AG08395 (cell line): ENCODE data around the gene USF3.

Experiments used
- DNase-seq: peaks from one replicate; pipeline ENCODE4 v3.0.0; 2012; ENCODE audit warnings: mixed read lengths, low spot score

The USF3 gene, protein sequence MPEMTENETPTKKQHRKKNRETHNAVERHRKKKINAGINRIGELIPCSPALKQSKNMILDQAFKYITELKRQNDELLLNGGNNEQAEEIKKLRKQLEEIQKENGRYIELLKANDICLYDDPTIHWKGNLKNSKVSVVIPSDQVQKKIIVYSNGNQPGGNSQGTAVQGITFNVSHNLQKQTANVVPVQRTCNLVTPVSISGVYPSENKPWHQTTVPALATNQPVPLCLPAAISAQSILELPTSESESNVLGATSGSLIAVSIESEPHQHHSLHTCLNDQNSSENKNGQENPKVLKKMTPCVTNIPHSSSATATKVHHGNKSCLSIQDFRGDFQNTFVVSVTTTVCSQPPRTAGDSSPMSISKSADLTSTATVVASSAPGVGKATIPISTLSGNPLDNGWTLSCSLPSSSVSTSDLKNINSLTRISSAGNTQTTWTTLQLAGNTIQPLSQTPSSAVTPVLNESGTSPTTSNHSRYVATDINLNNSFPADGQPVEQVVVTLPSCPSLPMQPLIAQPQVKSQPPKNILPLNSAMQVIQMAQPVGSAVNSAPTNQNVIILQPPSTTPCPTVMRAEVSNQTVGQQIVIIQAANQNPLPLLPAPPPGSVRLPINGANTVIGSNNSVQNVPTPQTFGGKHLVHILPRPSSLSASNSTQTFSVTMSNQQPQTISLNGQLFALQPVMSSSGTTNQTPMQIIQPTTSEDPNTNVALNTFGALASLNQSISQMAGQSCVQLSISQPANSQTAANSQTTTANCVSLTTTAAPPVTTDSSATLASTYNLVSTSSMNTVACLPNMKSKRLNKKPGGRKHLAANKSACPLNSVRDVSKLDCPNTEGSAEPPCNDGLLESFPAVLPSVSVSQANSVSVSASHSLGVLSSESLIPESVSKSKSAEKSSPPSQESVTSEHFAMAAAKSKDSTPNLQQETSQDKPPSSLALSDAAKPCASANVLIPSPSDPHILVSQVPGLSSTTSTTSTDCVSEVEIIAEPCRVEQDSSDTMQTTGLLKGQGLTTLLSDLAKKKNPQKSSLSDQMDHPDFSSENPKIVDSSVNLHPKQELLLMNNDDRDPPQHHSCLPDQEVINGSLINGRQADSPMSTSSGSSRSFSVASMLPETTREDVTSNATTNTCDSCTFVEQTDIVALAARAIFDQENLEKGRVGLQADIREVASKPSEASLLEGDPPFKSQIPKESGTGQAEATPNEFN (N-terminal part only)

DNA sequence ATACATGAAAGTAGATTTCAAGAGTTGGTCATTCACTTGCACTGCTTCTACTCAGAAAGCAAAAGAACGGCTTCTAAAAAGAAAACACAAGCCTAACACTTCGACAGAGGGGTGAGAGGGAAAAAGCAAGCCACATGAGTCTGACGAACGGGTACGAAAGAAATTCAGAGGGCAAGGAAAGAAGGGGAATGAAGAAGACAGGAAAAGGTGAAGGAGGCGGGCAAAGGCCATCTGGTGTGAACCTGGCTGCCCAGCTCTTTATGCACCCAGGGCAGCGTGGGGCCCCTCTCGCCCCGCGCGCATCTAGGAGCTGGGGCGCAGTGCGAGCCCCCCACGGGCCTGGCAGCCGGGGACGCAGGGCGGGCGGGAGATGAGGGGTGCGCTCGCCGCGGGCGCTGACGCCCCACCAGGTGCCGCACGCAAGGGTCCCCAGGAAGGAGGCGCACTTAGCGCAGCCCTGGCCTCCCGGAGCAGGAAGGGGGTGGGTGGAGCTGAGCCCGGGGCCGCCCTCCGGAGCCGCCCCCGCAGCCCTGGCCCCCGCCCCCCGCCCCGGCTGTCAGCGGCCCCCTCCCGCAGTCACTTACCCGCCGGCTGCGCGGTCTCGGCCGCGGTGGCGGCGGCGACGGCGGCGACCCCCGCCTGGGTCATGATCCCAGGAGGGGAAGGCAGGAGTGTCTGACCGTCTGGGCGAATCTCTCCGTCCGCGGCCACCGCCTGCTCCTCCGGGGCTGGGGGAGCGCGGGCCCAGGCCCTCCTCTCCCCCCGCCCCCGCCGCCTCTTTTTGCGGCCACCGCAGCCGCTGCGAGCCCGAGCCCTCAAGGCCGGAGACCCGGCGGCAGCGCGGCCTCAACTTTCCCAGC lies at the start of gene USF3:
Gene USF3 (minus strand): TSS at position 857 of the 860 bp plus-strand sequence. CDS start 21,764 bp downstream, outside the sequence.
- peak; percentile 88 for DNase-seq

DNA sequence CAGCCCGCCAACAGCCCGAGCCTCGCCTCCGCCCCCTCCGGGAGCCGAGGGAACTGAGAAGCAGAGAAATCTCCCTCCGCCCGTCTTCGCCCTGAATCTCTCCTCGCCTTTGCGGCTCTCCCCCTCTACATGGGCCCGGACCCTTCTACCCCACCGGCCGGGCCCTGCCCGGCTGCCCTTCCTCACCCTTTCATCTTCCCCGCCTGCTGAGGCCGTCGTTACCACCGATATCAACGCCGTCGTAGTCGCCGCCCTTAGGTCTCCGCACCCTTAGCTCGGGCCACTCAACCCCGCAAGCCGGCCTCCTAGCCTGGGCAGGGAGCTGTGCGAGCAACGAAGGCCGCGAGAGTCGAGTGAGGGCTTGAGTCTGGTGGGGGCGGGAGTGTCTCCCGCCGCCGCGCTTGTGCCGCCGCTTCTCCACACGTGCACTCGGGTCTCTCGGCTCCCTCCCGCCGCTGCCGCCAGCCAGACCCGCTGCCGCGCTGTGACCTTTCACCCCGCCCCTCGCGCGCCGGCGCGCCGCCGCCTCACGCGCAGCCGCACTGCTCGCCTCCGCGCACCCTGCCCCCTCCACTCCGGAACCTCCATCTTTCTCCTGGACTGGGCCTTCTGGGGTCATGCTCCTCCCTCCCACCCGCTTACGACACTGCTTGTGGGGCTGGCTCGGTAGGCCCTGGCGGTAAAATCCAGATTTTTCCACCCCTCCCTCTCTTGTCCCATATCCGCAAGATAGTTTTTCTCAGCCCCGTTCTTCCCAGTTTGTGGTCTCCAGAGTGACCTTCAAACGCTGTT lies 49.5 kb upstream of the USF3 start, which contains the start of gene NAA50:
Gene NAA50 (minus strand): TSS at position 494 of the 792 bp plus-strand sequence. CDS start 300 bp downstream, at position 194.
- peak; percentile 95 for DNase-seq

DNA sequence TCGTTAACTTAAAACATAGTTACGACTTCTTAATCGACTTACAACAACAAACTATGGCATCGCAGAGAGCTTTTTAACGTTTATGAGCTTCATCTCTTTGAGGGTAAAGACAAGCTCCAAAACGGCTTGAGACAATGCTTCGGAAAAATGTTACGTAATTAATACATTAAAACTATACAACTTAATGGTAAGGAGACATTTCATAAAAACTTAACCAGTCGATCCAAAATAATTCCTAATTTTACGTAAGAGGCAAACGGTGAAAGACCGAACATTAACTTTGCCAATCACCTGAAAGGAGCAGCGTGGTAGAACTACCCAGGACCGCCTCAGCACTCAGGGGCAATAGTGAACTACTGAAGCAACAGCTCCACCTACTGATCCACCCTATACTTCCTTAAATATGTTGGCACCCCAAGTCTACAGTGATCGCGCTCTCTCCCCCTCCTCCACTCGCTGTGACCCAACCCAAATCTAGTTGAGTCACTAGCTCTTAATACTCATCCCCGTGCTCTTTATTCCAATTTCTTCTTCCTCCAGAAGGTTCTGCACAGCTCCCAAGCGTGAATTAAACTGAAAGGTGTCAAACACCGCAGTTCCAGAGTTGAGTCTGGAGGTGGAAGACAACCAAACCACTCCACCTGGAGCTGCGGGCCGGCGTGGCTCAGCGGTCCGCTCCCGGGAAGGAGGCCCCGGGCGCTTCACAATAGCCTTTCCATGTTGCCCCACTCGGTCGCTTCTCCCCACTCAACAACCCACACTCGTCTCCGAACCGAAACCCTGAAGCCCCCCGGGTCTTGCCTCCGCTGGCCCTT lies 48.7 kb upstream of the USF3 start:
- peak; percentile 87 for DNase-seq

DNA sequence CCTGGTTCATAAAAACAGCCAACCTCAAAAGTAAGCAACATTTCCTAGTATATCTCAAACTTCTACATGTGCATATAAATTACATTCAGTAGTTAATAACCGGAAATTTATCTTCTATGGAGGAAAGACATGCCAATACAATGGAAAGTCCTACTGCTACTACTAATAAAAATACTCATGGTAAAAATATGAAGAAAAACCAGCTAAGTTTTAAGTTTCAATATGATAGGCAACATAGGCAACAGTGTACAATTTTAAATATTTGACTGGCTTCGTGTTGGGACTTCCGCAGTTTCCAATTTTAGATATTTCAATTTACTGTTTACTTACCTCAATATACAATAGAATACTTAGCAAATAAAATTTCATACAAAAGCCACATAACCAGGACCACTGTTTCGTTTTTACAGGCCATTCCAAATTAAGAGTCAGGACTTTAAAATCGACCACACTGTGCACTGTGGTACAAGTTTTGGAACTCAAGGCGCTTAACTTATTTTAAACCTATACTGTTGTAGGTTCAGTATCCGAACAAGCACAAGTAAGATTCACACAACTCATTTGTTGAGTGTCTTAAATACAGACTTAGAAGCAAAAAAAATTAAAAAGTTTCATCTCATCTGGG lies 46.7 kb upstream of the USF3 start:
- DNase-seq: no peak

DNA sequence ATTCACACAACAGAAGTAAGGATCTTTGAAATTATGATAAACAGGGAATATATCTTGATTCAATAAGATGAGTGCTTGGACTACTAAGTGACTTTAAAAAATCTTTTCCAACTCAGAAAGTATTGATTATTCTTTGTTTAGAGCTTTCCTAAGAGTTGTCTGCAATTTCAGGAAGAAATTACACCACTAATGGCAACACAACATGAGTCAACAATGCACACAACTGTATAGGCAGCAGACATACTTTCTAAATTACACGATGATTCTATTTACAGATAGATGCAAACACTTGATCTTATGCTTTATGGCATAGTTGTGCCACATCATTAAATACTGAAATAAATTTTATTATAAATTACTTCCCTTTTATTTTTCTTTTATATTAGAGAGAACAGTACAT lies 45.2 kb upstream of the USF3 start:
- no peak for DNase-seq

DNA sequence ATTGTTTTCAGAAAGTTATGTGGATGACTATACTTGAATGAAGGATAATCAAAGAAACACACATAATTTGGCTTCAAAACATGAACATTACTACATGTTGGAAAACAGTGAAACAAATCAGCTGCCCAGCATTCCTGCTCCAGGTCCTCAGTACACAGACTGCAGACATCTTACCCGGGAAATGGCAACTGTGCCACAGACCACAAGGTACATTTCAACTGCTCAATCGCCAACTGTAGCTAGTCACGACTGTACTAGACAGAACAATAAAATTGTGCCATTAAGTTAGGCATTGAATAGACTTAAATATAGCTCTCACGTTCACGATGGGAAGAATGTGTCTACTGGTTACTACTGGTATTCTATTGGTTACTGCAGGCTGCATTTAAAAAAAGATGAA lies 44.6 kb upstream of the USF3 start:
- DNase-seq: no peak

DNA sequence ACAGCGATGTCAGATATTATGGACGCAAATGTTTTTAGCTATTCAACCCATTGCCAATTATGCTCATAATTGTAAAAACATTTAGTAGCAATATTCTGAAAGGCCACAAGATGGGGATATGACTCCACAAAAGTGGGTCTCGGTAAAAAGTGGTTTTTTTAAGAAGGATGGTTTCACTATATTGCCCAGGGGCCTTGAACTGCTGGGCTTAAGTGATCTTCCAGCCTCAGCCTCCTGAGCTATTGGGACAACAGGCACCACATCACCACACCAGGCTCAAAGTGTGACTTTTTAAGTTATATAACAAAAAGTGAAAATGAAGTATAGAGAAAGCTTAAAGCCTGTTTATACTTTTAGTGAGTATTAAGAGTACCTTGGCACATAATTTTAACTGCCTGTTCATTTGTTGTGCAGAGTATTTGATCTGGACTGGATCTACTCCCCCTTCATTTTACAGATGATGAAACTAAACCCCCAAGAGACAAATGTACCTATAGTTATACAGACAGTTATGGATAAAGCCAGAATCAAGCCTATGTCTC lies 40.2 kb upstream of the USF3 start:
- peak; percentile 63 for DNase-seq

DNA sequence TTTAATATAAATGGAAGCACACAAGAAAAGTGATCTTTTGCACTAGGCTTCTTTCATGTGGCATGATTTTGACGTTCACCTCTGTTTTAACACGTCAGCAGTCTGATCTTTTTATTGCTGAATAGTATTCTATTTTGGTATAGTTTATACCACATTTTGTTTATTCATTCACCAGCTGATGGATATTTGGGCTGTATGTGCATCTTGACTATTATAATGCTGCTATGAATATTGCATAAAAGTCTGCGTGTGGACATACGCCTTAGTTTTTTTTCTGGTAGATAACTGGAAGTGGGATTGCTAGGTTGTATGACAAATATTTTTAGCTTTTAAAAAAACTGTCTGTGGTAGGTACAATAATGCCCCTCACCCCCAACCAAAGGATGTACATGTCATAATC lies 35.3 kb upstream of the USF3 start:
- no peak for DNase-seq

DNA sequence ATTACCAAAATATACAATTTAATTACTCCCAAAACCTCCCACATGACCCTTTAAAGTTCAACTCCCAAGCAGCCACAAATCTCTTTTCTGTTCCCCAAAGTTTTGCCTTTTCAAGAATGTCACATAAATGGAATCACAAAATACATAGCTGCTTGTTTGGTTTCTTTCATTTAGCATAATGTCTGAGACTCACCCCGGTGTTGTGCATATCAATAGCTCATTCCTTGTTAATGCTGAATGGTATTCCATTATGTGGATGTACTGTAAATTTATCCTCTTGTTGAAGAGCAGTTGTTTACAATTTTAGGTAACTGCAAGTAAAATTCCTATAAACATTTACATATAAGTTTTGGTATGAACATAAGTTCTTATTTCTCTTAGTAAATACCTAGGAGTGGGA lies 34.1 kb upstream of the USF3 start:
- DNase-seq: no peak

DNA sequence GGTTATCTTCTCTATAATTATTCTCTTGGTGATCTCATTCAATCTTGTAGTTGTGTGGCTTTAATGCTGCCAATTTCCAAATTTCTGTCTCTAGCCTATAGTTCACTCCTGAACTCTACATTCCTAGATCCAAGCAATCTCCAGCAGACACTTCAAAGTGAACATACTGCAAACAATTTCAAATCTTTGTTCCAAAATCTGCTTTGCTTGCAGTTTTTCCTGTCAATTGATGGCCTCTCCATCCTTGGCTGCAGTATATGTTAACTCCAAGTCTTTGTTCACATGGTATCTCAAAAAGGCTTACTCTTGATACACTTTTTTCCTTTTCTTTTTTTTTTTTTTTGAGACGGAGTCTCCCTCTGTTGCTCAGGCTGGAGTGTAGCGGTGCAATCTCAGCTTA lies 32.2 kb upstream of the USF3 start:
- no peak for DNase-seq

DNA sequence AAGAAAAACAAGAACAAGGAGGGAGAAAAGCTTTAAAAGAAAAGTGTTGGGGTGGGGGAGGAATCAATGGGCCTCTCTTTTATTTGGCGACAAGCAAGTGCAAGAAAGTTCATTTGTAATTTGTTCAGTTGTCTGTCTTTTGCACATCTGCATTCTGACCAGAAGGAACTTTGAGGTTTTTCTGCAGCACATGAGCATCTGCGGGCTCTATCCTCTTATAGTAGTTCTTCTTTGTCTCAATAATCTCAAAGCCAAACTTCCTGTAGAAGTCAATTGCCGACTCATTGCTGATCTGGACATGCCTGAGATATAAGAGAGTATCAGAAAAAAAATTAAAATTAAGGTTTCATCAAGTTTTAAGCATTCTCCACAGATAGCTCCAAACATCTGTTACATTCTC lies 25.2 kb upstream of the USF3 start:
- DNase-seq: no peak

DNA sequence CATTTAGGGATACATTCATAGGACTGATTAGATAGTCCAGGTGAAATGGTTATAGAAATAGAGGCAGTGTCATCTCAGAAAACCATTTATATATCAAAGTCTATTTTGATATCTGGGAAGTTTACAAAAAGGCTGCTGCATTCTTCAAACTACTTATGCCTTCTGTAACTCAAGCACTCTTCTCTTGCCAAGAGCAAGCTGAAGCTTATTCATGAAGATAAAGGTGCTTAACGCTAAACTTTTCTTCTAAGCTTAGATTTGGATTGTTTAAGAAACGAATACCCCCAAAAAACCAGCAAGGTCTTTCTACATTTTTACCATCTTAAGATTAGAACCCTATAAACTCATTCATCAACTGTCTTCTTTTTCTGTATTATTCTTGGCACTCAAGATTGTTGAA lies 23.3 kb upstream of the USF3 start:
- DNase-seq: no peak

DNA sequence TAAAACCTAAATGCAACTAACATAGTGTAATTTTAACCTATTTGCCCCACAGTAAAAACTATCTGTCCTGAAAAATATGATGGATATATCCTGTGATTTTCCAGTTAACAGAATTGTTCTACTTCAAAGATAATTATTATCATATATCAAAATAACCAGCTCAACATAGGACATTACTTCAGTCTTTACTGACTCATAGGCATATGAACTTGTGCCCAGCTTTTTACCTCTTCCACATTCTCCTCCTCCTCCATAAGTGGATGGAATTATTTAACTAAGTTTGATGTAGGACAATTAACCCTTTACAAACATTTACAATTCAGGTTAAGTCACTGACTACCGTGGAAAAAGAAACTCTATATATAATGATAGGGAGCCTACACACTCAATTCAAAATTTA lies 22.9 kb upstream of the USF3 start:
- DNase-seq: no peak

DNA sequence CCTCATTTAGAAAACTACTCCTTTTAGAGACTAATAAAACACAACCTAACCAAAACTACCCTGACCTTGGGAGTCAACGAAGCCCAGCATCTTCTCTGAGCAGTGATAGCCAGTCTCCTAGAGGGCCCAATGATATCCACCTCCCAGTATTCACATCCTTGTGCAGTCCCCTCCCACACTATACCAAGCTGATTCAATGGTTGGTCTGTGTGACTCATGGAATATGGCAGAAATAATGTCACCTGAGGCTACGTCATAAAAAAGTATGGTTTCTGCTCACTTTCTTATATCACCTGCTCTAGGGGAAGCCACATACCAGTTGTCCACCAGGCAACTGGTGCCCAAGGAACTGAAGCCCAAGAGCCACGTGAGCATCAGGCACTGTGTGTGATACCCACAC lies 21.4 kb upstream of the USF3 start:
- DNase-seq: no peak

DNA sequence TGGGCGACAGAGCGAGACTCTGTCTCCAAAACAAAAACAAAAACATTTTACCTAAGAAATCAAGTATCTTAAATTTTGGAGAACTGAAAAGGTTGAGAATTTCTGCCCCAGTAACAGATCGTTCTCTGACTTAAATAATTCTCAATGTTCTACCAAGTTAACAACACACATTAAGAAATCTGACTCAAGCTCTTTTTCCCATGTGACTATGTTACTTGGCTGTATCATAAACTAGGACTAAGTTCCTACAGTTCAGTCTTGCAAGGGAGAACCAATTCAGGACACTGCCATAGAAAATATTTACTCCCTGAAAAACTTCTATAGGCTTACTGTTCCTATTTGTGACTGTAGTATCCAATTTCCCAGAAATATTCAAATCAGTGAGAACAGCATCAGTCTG lies 20.9 kb upstream of the USF3 start:
- no peak for DNase-seq

DNA sequence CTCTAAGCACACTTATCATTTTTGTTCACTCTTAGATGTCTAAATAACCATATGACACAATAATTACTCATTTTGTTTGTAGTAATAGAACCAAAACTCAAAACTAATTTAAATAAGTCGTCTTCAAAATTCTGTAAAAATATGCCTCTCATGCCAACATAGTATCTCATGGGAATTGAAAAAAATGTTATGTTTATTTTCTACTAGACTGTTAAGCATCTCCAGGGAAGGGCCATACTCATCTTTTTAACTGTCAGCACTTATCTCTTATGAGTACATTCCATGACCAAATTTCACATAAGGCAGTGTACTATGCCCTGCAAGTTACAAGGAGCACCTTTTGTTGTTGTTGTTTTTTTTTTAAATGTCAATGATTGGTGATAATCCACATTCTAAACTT lies 18.3 kb upstream of the USF3 start:
- DNase-seq: no peak

DNA sequence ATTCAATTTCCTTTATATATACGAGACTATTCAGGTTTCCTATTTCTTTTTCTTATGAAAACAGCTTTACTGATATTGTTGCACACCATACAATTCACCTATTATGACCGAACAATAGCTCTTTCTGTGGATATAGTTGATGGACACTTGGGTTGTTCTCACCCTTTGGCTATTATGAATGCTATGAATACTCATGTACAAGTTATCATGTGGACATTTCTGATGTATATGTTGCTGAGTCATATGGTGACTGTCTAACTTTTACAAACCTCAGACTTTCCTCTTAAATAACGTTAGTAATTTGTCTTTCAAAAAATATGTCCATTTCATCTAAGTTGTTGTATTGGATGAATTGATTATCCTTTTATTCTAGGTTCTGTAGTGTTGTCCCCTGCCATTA lies 15.7 kb upstream of the USF3 start:
- no peak for DNase-seq

DNA sequence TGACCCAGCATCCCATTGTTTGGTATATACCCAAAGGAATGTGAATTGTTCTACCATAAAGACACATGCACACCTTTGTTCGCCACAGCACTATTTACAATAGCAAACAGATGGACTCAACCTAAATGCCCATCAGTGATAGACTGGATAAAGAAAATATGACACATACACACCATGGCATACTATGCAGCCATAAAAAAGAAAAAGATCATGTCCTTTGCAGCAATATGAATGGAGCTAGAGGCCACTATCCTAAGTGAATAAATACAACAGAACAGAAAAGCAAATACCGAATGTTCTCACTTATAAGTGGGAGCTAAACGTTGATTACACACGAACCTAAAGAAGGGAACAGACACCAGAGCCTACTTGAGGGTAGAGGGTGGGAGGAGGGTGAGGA lies 11.4 kb upstream of the USF3 start:
- DNase-seq: no peak

DNA sequence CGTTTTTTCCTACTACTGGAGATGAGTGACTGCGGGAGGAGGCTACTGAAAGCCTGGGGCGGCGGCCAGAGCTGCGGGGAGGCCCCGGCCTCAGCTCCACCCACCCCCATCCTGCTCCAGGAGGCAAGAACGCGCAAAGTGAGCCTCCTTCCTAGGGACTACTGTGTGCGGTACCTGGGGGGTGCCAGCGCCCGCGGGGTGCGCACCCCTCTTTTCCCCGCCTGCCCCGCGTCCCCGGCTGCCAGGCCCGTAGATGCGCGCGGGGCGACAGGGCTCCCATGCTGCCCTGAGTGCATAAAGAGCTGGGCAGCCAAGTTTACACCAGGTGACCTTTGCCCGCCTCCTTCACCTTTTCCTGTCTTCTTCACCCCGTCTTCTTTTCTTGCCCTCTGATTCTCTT lies 2.5 kb upstream of the USF3 start:
- DNase-seq: peak; percentile 9
